Adrenal gland (tissue), 12 donors: ENCODE results near the gene HSD17B3. TPM values are rescaled to one million over a fixed set of nuclear protein-coding genes. Genes with fewer than 3 reads are reported as not detected.

Source experiments
- DNase-seq, 7 donors: peaks; one replicate each; pipeline ENCODE4 v3.0.0-alpha.2; 2019 to 2020
- H3K27ac ChIP-seq, 5 donors: fragments of 200-600 bp; sonication (generic) in 4 of 5; 1 replicate in 3 of 5; 2 replicates in 2 of 5; pipeline versions ENCODE4 v1.5.1 to v1.8.0; 2016 to 2020; ENCODE audit warnings: mild to moderate bottlenecking in 1 of 5
- H3K27me3 ChIP-seq: fragments of 200-600 bp; 2 replicates; pipeline ENCODE4 v1.8.0; 2021
- H3K36me3 ChIP-seq, 2 donors: fragments of 200-600 bp; replicated peaks in 1 of 2; 1 replicate in 1 of 2; 2 replicates in 1 of 2; pipeline versions ENCODE4 v1.5.1 to v1.8.0; 2018 to 2022
- H3K4me1 ChIP-seq, 2 donors: fragments of 200-600 bp; replicated peaks in 1 of 2; 1 replicate in 1 of 2; 2 replicates in 1 of 2; pipeline versions ENCODE4 v1.5.1 to v1.8.0; 2018 to 2021
- H3K4me3 ChIP-seq, 4 donors: fragments of 200-600 bp; sonication (generic) in 3 of 4; one replicate each; pipeline ENCODE4 v1.5.1; 2016 to 2018
- H3K9me3 ChIP-seq, 3 donors: fragments of 200-600 bp; sonication (generic) in 1 of 3; replicated peaks in 1 of 3; 1 replicate in 2 of 3; 2 replicates in 1 of 3; pipeline versions ENCODE4 v1.5.1 to v1.8.0; 2016 to 2021
- CTCF ChIP-seq, 6 experiments: fragments of 450-650 bp in 4 of 6; fragments of 200-600 bp in 2 of 6; sonication (generic) in 1 of 6; IDR thresholded peaks; 1 replicate in 5 of 6; 2 replicates in 1 of 6; pipeline versions ENCODE4 v1.5.1 to v1.8.0; 2016 to 2021; ENCODE audit warnings: antibody characterized with exemption in 6 of 6, mild to moderate bottlenecking in 2 of 6, moderate library complexity in 1 of 6
- POLR2A ChIP-seq, 2 donors: fragments of 450-650 bp; IDR thresholded peaks; one replicate each; pipeline ENCODE4 v1.6.1; 2017; ENCODE audit warnings: antibody characterized with exemption in 2 of 2, mild to moderate bottlenecking in 2 of 2, moderate library complexity in 1 of 2
- WGBS, 4 donors: extraction: QIAGEN DNeasy Blood & Tissue Kit in 2 of 4; methylation state at CpG; one replicate each; pipeline versions ENCODE4 v1.1.5 to v1.1.7; 2013 to 2017; 5-methylcytosine and 5-hydroxymethylcytosine counted together
- intact Hi-C, 2 donors: fragments of 100-400 bp; cut with DNase I; formaldehyde crosslinking; loops; one replicate each; pipeline versions ENCODE4 v1.14.1 to v1.15.0; 2022 to 2023
- polyA plus RNA-seq, 3 donors: library from polyadenylated mRNA; stranded (reverse); fragments of 200-250 nt in 2 of 3; fragments of 350-450 nt in 1 of 3; fragmentation: Illumina TruSeq in 1 of 3; extraction: RNeasy Lipid Tissue Mini Kit (QIAGEN cat#74804) in 1 of 3; gene quantifications; one replicate each; pipeline ENCODE4 v1.2.3, GENCODE V29; 2013 to 2014
- total RNA-seq, 9 donors: library from RNA; depleted of rRNA in 4 of 9; stranded (reverse); fragments of >200 nt in 4 of 9; fragments of 120-200 nt in 1 of 9; fragmentation: NEBNext Ultra II Directional in 1 of 9; extraction: Animal tissue kit (Norgen Biotek cat#: 25700) in 1 of 9; gene quantifications; one replicate each; pipeline versions ENCODE4 v1.1.0 to v1.2.4, GENCODE V29; 2013 to 2023
- donor health status: healthy with polysubstance abuse.
- donor health status: Bipolar disorder and iron deficiency.
- donor health status: DM: yes; HTN: yes; CAD: no.
- donor health status: DM: no; HTN: no; CAD: no.
- donor health status: DM: no; HTN: no; CAD: no.
- donor health status: DM: yes; HTN: yes; CAD: no.

Gene HSD17B3
- total and polyA plus RNA-seq, 12 donors = 0.57 to 14.6 (median 4.7) TPM; not detected in 8

- TF ChIP-seq POLR2A (IDR thresholded peaks at IDR 0.05) (no peak), CTCF (IDR thresholded peaks at IDR 0.05) (peak; percentile 23 to 61 (median 46))
- Histone ChIP-seq H3K4me3 (peak overlapping the region in 1 of 4 donors; percentile 17), H3K27me3 (peaks cover 5% of the 10 kb centered on the region), H3K36me3 (no peaks in the 10 kb centered on the region), H3K9me3 (peaks cover 0 to 3% (median 0%) of the 10 kb centered on the region in 3 donors), H3K4me1 (peaks cover 7 to 19% of the 10 kb centered on the region in 2 donors), H3K27ac (peak overlapping the region in 1 of 5 donors; percentile 59)
- peak; percentile 33 to 56 (median 40) for DNase-seq
- WGBS, 4 donors = 26 to 37% (median 28%) methylated on average over 11 to 81 of the region's 81 CpGs
- intact Hi-C loops = loop anchor here (5.0 to 10.0 kb wide), 2 partner anchors 492 to 494 kb away; no protein-coding TSS in a partner anchor
These were observed 82.7 kb downstream of the HSD17B3 start for GRCh38 chr9:96219026-96219899.

GRCh38 chr9:96217754-96218693 lies 84.0 kb downstream of the HSD17B3 start:
- intact Hi-C loops = loop anchor here (5.0 to 10.0 kb wide), 2 partner anchors 491 to 493 kb away; no protein-coding TSS in a partner anchor
- no peaks in the 10 kb centered on the region for H3K36me3 ChIP-seq
- H3K27me3 ChIP-seq = peaks cover 5% of the 10 kb centered on the region
- H3K27ac ChIP-seq = peak overlapping the region in 3 of 5 donors; percentile 26 to 79 (median 64)
- WGBS, 4 donors = 4 to 24% (median 5%) methylated on average over 11 to 43 of the region's 43 CpGs
- peak; percentile 58 to 80 (median 68) for DNase-seq
- TF ChIP-seq POLR2A (IDR thresholded peaks at IDR 0.05) = no peak
- peak; percentile 79 to 99 (median 87) for TF ChIP-seq CTCF (IDR thresholded peaks at IDR 0.05)
- H3K4me1 ChIP-seq = peaks cover 7 to 19% of the 10 kb centered on the region in 2 donors
- H3K9me3 ChIP-seq = no peaks in the 10 kb centered on the region
- peak overlapping the region in 1 of 4 donors; percentile 25 for H3K4me3 ChIP-seq

- Histone ChIP-seq H3K27me3 (peaks cover 5% of the 10 kb centered on the region), H3K27ac (peak overlapping the region in 2 of 5 donors; percentile 51 to 64), H3K36me3 (no peaks in the 10 kb centered on the region), H3K9me3 (no peaks in the 10 kb centered on the region), H3K4me3 (no peak overlapping the region), H3K4me1 (peaks cover 7 to 19% of the 10 kb centered on the region in 2 donors)
- TF ChIP-seq POLR2A (IDR thresholded peaks at IDR 0.05) (no peak), CTCF (IDR thresholded peaks at IDR 0.05) (no peak)
- 44 to 66% (median 52%) methylated on average over 11 of the region's 11 CpGs for WGBS, 4 donors
- intact Hi-C loops = loop anchor here (5.0 to 10.0 kb wide), 2 partner anchors 490 to 492 kb away; no protein-coding TSS in a partner anchor
- peak in 6 of 7 donors; percentile 10 to 54 (median 26) for DNase-seq
These were observed 84.7 kb downstream of the HSD17B3 start for GRCh38 chr9:96217294-96217707.
